ENCODE data around the gene SMARCA2. TPM values are rescaled to one million over a fixed set of nuclear protein-coding genes. Genes with fewer than 3 reads are reported as not detected.

The SMARCA2 gene
- total RNA-seq, 2 experiments from 2014 or later: 168 to 188 TPM

DNA sequence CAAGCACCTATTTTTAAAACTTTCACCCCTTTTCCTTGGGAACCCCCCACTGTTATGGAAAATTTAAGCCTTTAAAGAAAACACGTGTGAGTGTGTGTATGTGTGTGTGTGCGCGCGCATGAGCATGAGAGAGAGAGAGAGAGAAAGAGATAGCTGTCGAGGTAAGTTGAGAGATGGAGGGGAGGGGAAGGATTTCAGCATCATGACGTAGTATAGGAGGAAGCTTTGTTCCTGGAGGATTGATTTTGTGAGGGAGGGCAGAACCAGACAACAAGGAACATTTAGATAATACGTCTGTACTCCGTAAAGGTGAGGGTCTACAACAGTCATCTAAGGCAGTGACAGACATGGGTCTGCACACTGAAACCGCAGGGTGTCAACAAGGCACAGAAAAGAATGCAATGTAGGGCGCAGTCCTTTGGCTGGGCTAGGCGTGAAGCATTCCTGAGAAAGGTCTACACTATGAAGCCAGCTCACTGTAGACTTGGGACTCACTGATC, 227.7 kb downstream of the SMARCA2 start:
- H3K27ac Mint-ChIP-seq: no peak overlapping the region
- DNase-seq: no peak
- H3K9me3 Mint-ChIP-seq (ENCODE audit: low read depth): no peaks in the 10 kb centered on the region
- H3K27me3 Mint-ChIP-seq: peaks cover 35% of the 10 kb centered on the region
- ATAC-seq: no peak
- H3K4me3 Mint-ChIP-seq: peak overlapping the region; percentile 3
- H3K4me1 Mint-ChIP-seq: peaks cover 15% of the 10 kb centered on the region
- CTCF ChIA-PET: interaction anchor here (1.3 kb wide), 1 partner anchor 14 kb away, joined by 3 read pairs; no protein-coding TSS in a partner anchor
- H3K36me3 Mint-ChIP-seq: no peaks in the 10 kb centered on the region
